HCT116 (cell line): ENCODE results near the gene SWAP70. TPM values are rescaled to one million over a fixed set of nuclear protein-coding genes. Genes with fewer than 3 reads are reported as not detected.

ENCODE experiments used
- ATAC-seq: fragments of 200-7000 bp; cut with Tn5 transposase; 2 replicates; pipeline ENCODE4 v1.9.1; 2020; ENCODE audit warnings: mild to moderate bottlenecking, moderate library complexity
- BruUV-seq: library from RNA; stranded (reverse); fragments of 400-500 nt; replicated peaks from 2 replicates; lab custom pipeline; 2021; lab: Mats Ljungman, UMichigan
- CTCF ChIA-PET: fragments of 300-600 bp; sonication (Branson Sonifier 250); formaldehyde crosslinking; loops from one replicate; lab custom pipeline; 2021; ENCODE audit warnings: antibody characterized with exemption; lab: Charles Lee
- POLR2A ChIA-PET: fragments of 300-600, 350-600 bp; sonication (Branson Sonifier 250); formaldehyde crosslinking; loops from one replicate; lab custom pipeline; 2021; ENCODE audit warnings: antibody characterized with exemption; lab: Charles Lee
- RAD21 ChIA-PET, 2 experiments: fragments of 300-600 bp; sonication (Branson Sonifier 250); formaldehyde crosslinking; loops; one replicate each; lab custom pipeline; 2023; ENCODE audit warnings: low total read pairs in 2 of 2; ENCODE audit not compliant: uncharacterized antibody in 2 of 2, unreplicated experiment in 2 of 2, low non-redundant PET in 1 of 2; lab: Charles Lee
- DNase-seq: peaks from one replicate; pipeline ENCODE4 v3.0.0-alpha.2; 2010; ENCODE audit warnings: low read depth, low spot score
- H2AFZ ChIP-seq: fragments of 200-600 bp; shearing (Covaris generic), sonication (generic); 2 replicates; pipeline ENCODE4 v1.6.1; 2017; ENCODE audit warnings: low read depth, mixed run types, mixed read lengths, antibody characterized with exemption, low read length; ENCODE audit not compliant: poor library complexity, severe bottlenecking
- H3K27ac ChIP-seq: 2 replicates; pipeline ENCODE4 v1.5.1; 2012; ENCODE audit warnings: low read depth, low read length
- H3K27me3 ChIP-seq: fragments of 200-600 bp; sonication (generic); 2 replicates; pipeline ENCODE4 v1.6.1; 2016; ENCODE audit warnings: mixed run types, low read length, mixed read lengths; ENCODE audit not compliant: insufficient read depth
- H3K36me3 ChIP-seq, 2 experiments: fragments of 200-500 bp in 1 of 2; fragments of 200-600 bp in 1 of 2; sonication (Bioruptor generic) in 1 of 2; sonication (generic) in 1 of 2; 2 replicates each; pipeline versions ENCODE4 v1.5.1 to v1.6.1; 2014 to 2016; ENCODE audit warnings: low read length in 2 of 2, inconsistent platforms in 1 of 2, mixed read lengths in 1 of 2, mixed run types in 1 of 2; ENCODE audit not compliant: insufficient read depth in 2 of 2, control insufficient read depth in 1 of 2
- H3K4me1 ChIP-seq, 2 experiments: fragments of 200-600 bp in 1 of 2; sonication (generic) in 1 of 2; 2 replicates each; pipeline versions ENCODE4 v1.5.1 to v1.6.1; 2012 to 2017; ENCODE audit warnings: low read length in 2 of 2, inconsistent platforms in 1 of 2, mild to moderate bottlenecking in 1 of 2, mixed read lengths in 1 of 2, mixed run types in 1 of 2, moderate library complexity in 1 of 2; ENCODE audit not compliant: insufficient read depth in 2 of 2, control insufficient read depth in 1 of 2
- H3K4me2 ChIP-seq: fragments of 200-600 bp; sonication (generic); 2 replicates; pipeline ENCODE4 v1.6.1; 2017; ENCODE audit warnings: mixed run types, low read length, mixed read lengths
- H3K4me3 ChIP-seq, 2 experiments: fragments of 200-600 bp in 1 of 2; sonication (generic) in 1 of 2; replicated peaks in 1 of 2; 2 replicates each; pipeline ENCODE4 v1.5.1; 2011 to 2016; ENCODE audit warnings: low read length in 2 of 2, control low read depth in 1 of 2, low read depth in 1 of 2, mild to moderate bottlenecking in 1 of 2, mixed read lengths in 1 of 2, mixed run types in 1 of 2
- H3K79me2 ChIP-seq: fragments of 200-600 bp; sonication (generic); 2 replicates; pipeline ENCODE4 v1.6.1; 2017; ENCODE audit warnings: mild to moderate bottlenecking, mixed run types, low read length, moderate library complexity, mixed read lengths; ENCODE audit not compliant: insufficient read depth
- H3K9ac ChIP-seq: fragments of 200-600 bp; sonication (generic); 2 replicates; pipeline ENCODE4 v1.6.1; 2016; ENCODE audit warnings: low read length, mixed read lengths
- H3K9me2 ChIP-seq: fragments of 200-600 bp; sonication (generic), shearing (Covaris generic); 2 replicates; pipeline ENCODE4 v1.6.1; 2017; ENCODE audit warnings: mixed run types, mild to moderate bottlenecking, moderate library complexity; ENCODE audit not compliant: insufficient read depth
- H3K9me3 ChIP-seq, 2 experiments: fragments of 200-500 bp in 1 of 2; fragments of 200-600 bp in 1 of 2; sonication (Bioruptor generic) in 1 of 2; sonication (generic) in 1 of 2; 2 replicates each; pipeline ENCODE4 v1.6.1; 2014 to 2017; ENCODE audit warnings: low read length in 2 of 2, mixed read lengths in 2 of 2, inconsistent platforms in 1 of 2, low read depth in 1 of 2, mild to moderate bottlenecking in 1 of 2, mixed run types in 1 of 2, moderate library complexity in 1 of 2; ENCODE audit not compliant: control insufficient read depth in 1 of 2, insufficient read depth in 1 of 2
- H4K20me1 ChIP-seq: fragments of 200-600 bp; sonication (generic), shearing (Covaris generic); 2 replicates; pipeline ENCODE4 v1.6.1; 2017; ENCODE audit warnings: mixed run types, mild to moderate bottlenecking, moderate library complexity; ENCODE audit not compliant: insufficient read depth
- CEBPB ChIP-seq: IDR thresholded peaks from 2 replicates; pipeline ENCODE4 v1.6.1; 2012; ENCODE audit warnings: low read depth
- CTCF ChIP-seq, 3 experiments: fragments of 200-600 bp in 1 of 3; sonication (generic) in 1 of 3; IDR thresholded peaks in 2 of 3; conservative IDR thresholded peaks in 1 of 3; 2 replicates each; pipeline ENCODE4 v1.5.1; 2012 to 2017; ENCODE audit warnings: low read depth in 2 of 3, low read length in 2 of 3, antibody characterized with exemption in 1 of 3, borderline replicate concordance in 1 of 3, control low read depth in 1 of 3, mild to moderate bottlenecking in 1 of 3, mixed read lengths in 1 of 3, mixed run types in 1 of 3, moderate library complexity in 1 of 3; ENCODE audit not compliant: insufficient read depth in 1 of 3
- ELF1 ChIP-seq: IDR thresholded peaks from 2 replicates; pipeline ENCODE4 v1.6.1; 2012; ENCODE audit warnings: low read depth, borderline replicate concordance
- EZH2 ChIP-seq: fragments of 200-600 bp; sonication (generic); IDR thresholded peaks from 2 replicates; pipeline ENCODE4 v1.6.1; 2017; ENCODE audit warnings: antibody characterized with exemption, mixed run types
- FOSL1 ChIP-seq: IDR thresholded peaks from 2 replicates; pipeline ENCODE4 v1.6.1; 2012; ENCODE audit warnings: low read depth
- MAX ChIP-seq: IDR thresholded peaks from 2 replicates; pipeline ENCODE4 v1.6.1; 2012
- RAD21 ChIP-seq: IDR thresholded peaks from 2 replicates; pipeline ENCODE4 v1.6.1; 2012; ENCODE audit warnings: low read depth, mild to moderate bottlenecking
- REST ChIP-seq: IDR thresholded peaks from 2 replicates; pipeline ENCODE4 v1.6.1; 2012; ENCODE audit warnings: low read depth
- SIN3A ChIP-seq: IDR thresholded peaks from 2 replicates; pipeline ENCODE4 v1.6.1; 2012; ENCODE audit warnings: low read depth
- SP1 ChIP-seq: IDR thresholded peaks from 2 replicates; pipeline ENCODE4 v1.6.1; 2012; ENCODE audit warnings: low read depth
- SRF ChIP-seq: IDR thresholded peaks from 2 replicates; pipeline ENCODE4 v1.6.1; 2012; ENCODE audit warnings: low read depth
- TCF7L2 ChIP-seq: IDR thresholded peaks from 2 replicates; pipeline ENCODE4 v1.7.0; 2011; ENCODE audit warnings: borderline replicate concordance, inconsistent platforms; ENCODE audit not compliant: insufficient read depth, insufficient read length; ENCODE audit errors: extremely low read depth
- YY1 ChIP-seq: IDR thresholded peaks from 2 replicates; pipeline ENCODE4 v1.6.1; 2011; ENCODE audit warnings: low read length, low read depth, moderate library complexity, mild to moderate bottlenecking; ENCODE audit not compliant: insufficient replicate concordance; ENCODE audit errors: extremely low read depth
- intact Hi-C: fragments of 100-400 bp; cut with micrococcal nuclease; formaldehyde crosslinking; loops from 2 replicates; pipeline ENCODE4 v1.10.0; 2022
- total RNA-seq: library from RNA; stranded (reverse); gene quantifications from one replicate; pipeline ENCODE4 v1.2.1, GENCODE V29; 2021; ENCODE audit not compliant: unreplicated experiment

SWAP70 gene
- total RNA-seq, 1 experiment from 2014 or later = 20.6 TPM

- Histone ChIP-seq H3K9me3 (no peaks in the 10 kb centered on the region), H3K9ac (no peak overlapping the region), H3K27ac (no peak overlapping the region), H3K9me2 (no peaks in the 10 kb centered on the region), H4K20me1 (no peaks in the 10 kb centered on the region), H3K27me3 (no peaks in the 10 kb centered on the region), H3K4me1 (peaks cover 8 to 9% of the 10 kb centered on the region in 2 experiments), H2AFZ (no peak overlapping the region), H3K4me2 (no peak overlapping the region), H3K4me3 (no peak overlapping the region), H3K36me3 (no peaks in the 10 kb centered on the region), H3K79me2 (no peaks in the 10 kb centered on the region)
- RAD21 ChIA-PET = no interaction called here
- POLR2A ChIA-PET = no interaction called here
- intact Hi-C loops = no loop called here
- DNase-seq = no peak
- no TSS peak for BruUV-seq
- CTCF ChIA-PET = no interaction called here
- ATAC-seq = no peak
- TF ChIP-seq FOSL1 (no peak), TCF7L2 (no peak), CEBPB (no peak), CTCF (IDR thresholded peaks at IDR 0.05 in 2 of 3, conservative IDR thresholded peaks at IDR 0.05 in 1 of 3; ENCODE audit: borderline replicate concordance in 1 of 3, insufficient read depth in 1 of 3, low read depth in 2 of 3, low read length in 2 of 3) (no peak), MAX (no peak), EZH2 (no peak), SRF (no peak), RAD21 (no peak)
These were observed 58.1 kb downstream of the SWAP70 start for GRCh38 chr11:9722023-9722422.

- H3K9me3 ChIP-seq = no peaks in the 10 kb centered on the region
- CTCF ChIA-PET = no interaction called here
- no peak overlapping the region for H3K4me2 ChIP-seq
- peaks cover 8 to 9% of the 10 kb centered on the region in 2 experiments for H3K4me1 ChIP-seq
- no peaks in the 10 kb centered on the region for H3K36me3 ChIP-seq
- no peak overlapping the region for H3K9ac ChIP-seq
- intact Hi-C loops = no loop called here
- DNase-seq (no peak), ATAC-seq (no peak)
- no peak overlapping the region for H3K4me3 ChIP-seq
- H2AFZ ChIP-seq = no peak overlapping the region
- H3K9me2 ChIP-seq = no peaks in the 10 kb centered on the region
- H3K79me2 ChIP-seq = no peaks in the 10 kb centered on the region
- RAD21 ChIA-PET = no interaction called here
- H3K27ac ChIP-seq = no peak overlapping the region
- H4K20me1 ChIP-seq = no peaks in the 10 kb centered on the region
- TF ChIP-seq YY1 (no peak), REST (no peak), ELF1 (no peak), EZH2 (no peak), FOSL1 (no peak), SIN3A (no peak), MAX (no peak), SP1 (no peak), TCF7L2 (no peak)
- TF ChIP-seq, all 23 proteins: peak for 0
- POLR2A ChIA-PET = no interaction called here
- H3K27me3 ChIP-seq = no peaks in the 10 kb centered on the region
- BruUV-seq = no TSS peak
These were observed 59.0 kb downstream of the SWAP70 start for GRCh38 chr11:9722893-9723292.
